Fibroblast of pulmonary artery (primary cell): Measurements from ENCODE around the gene HPRT1.

ENCODE experiments used
- DNase-seq: peaks from one replicate; pipeline ENCODE4 v3.0.0-alpha.2; 2010; ENCODE audit warnings: low read depth
- H3K4me3 ChIP-seq: replicated peaks from 2 replicates; pipeline ENCODE4 v1.5.1; 2011; ENCODE audit warnings: low read depth, mild to moderate bottlenecking, control low read depth, low read length, moderate library complexity
- CTCF ChIP-seq: IDR thresholded peaks from 2 replicates; pipeline ENCODE4 v1.5.1; 2011; ENCODE audit warnings: mild to moderate bottlenecking, control low read depth, low read length, inconsistent platforms; ENCODE audit errors: missing control alignments

Gene HPRT1

GRCh38 chrX:134431894-134432293, 28.1 kb upstream of the HPRT1 start:
- TF ChIP-seq CTCF: no peak
- DNase-seq: peak; percentile 58
- H3K4me3 ChIP-seq: no peak overlapping the region

DNA sequence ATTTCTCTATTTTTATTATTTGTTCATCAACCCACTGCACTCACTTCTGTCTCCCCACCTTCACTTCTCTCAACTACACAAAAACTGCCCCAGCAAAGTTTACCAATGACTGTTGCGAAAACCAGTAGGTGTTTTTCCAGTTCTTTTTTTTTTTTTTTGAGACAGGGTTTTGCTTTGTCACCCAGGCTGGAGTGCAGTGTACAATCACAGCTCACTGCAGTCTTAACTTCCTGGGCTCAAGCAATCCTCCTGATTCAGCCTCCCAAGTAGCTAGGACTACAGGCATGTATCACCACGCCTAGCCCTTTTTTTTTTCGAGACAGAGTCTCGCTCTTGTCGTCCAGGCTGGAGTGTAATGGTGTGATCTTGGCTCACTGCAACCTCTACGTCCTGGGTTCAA, 24.1 kb upstream of the HPRT1 start:
- no peak for DNase-seq
- no peak for TF ChIP-seq CTCF
- H3K4me3 ChIP-seq: no peak overlapping the region

DNA sequence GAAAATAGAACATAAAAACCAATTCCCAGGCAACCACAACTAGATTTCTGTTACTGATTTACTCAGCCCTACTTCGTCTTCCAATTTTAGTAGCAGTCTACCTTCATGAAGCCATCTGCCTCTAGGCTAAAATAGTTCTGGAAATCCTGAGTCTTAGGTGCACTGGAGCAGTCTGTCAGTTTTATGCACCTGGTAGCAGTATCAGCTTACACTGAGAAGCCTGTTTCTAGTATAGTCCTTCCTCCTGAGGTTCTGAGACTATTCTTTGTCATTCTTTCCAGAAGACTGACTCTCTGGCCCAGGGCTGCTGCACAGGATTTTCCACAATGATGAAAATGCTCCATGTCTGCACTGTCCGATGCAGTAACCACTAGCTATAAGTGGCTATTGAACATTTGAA, 16.9 kb upstream of the HPRT1 start:
- no peak overlapping the region for H3K4me3 ChIP-seq
- TF ChIP-seq CTCF: no peak
- DNase-seq: no peak

- no peak for TF ChIP-seq CTCF
- no peak for DNase-seq
- H3K4me3 ChIP-seq: no peak overlapping the region
Measured at GRCh38 chrX:134443461-134443860, 16.5 kb upstream of the HPRT1 start.

GRCh38 chrX:134444681-134445080, 15.3 kb upstream of the HPRT1 start:
- no peak for DNase-seq
- no peak overlapping the region for H3K4me3 ChIP-seq
- TF ChIP-seq CTCF: no peak

GRCh38 chrX:134452596-134452995, 7.4 kb upstream of the HPRT1 start:
- no peak for TF ChIP-seq CTCF
- no peak overlapping the region for H3K4me3 ChIP-seq
- no peak for DNase-seq

- no peak overlapping the region for H3K4me3 ChIP-seq
- no peak for TF ChIP-seq CTCF
- DNase-seq: no peak
Measured at GRCh38 chrX:134453631-134454030, 6.3 kb upstream of the HPRT1 start.
